H1 (cell line): ENCODE data around the gene EEF1AKMT3. TPM values are rescaled to one million over a fixed set of nuclear protein-coding genes. Genes with fewer than 3 reads are reported as not detected.
A peak's percentile ranks its signal among the peaks of the same experiment; 100 is the strongest.

ENCODE experiments used
- CTCF ChIA-PET: fragments of 300-600 bp; sonication (Branson Sonifier 250); formaldehyde crosslinking; loops from one replicate; lab custom pipeline; 2021; ENCODE audit not compliant: partially characterized antibody; lab: Charles Lee
- POLR2A ChIA-PET: fragments of 300-600 bp; sonication (Branson Sonifier 250); formaldehyde crosslinking; loops from one replicate; lab custom pipeline; 2021; ENCODE audit warnings: inconsistent platforms; ENCODE audit not compliant: partially characterized antibody; lab: Charles Lee
- DNase-seq, 2 experiments: peaks; one replicate each; pipeline versions ENCODE4 v3.0.0 to v3.0.0-alpha.2; 2010 to 2022; ENCODE audit warnings: low spot score in 2 of 2, low read depth in 1 of 2, mixed read lengths in 1 of 2
- FAIRE-seq: peaks from 2 replicates; lab custom pipeline; 2011; peaks lifted over from hg19 to GRCh38; lab: Jason Lieb, UNC
- H2AFZ ChIP-seq: 2 replicates; pipeline ENCODE4 v1.8.1; 2012; ENCODE audit warnings: low read length, inconsistent platforms
- H2AK5ac ChIP-seq: 2 replicates; pipeline ENCODE4 v1.6.1; 2013; ENCODE audit warnings: low read depth, low read length
- H2BK120ac ChIP-seq: replicated peaks from 2 replicates; pipeline ENCODE3; 2013; ENCODE audit warnings: low read depth, low read length, inconsistent platforms
- H2BK12ac ChIP-seq: 2 replicates; pipeline ENCODE4 v1.6.1; 2013; ENCODE audit warnings: low read depth, low read length
- H2BK15ac ChIP-seq: 2 replicates; pipeline ENCODE4 v1.6.1; 2013; ENCODE audit warnings: low read length
- H2BK20ac ChIP-seq: 2 replicates; pipeline ENCODE4 v1.6.1; 2013; ENCODE audit warnings: low read length
- H2BK5ac ChIP-seq: 2 replicates; pipeline ENCODE4 v1.6.1; 2013; ENCODE audit warnings: low read depth, low read length
- H3K14ac ChIP-seq: 2 replicates; pipeline ENCODE4 v1.6.1; 2013; ENCODE audit warnings: inconsistent platforms; ENCODE audit not compliant: insufficient read length
- H3K18ac ChIP-seq: 2 replicates; pipeline ENCODE4 v1.6.1; 2013; ENCODE audit warnings: low read length; ENCODE audit errors: extremely low read depth
- H3K23ac ChIP-seq: 2 replicates; pipeline ENCODE4 v1.6.1; 2013; ENCODE audit warnings: inconsistent platforms; ENCODE audit not compliant: insufficient read length
- H3K23me2 ChIP-seq: 2 replicates; pipeline ENCODE4 v1.6.1; 2013; ENCODE audit warnings: low read depth, low read length
- H3K27ac ChIP-seq: 2 replicates; pipeline ENCODE4 v1.6.1; 2011; ENCODE audit warnings: low read depth, low read length, inconsistent platforms
- H3K27me3 ChIP-seq, 4 experiments: replicated peaks in 1 of 4; 1 replicate in 1 of 4; 2 replicates in 3 of 4; pipeline versions ENCODE4 v1.6.1 to v1.8.1; 2011 to 2013; ENCODE audit warnings: low read length in 3 of 4, mild to moderate bottlenecking in 3 of 4, inconsistent platforms in 2 of 4, mixed read lengths in 2 of 4, moderate library complexity in 1 of 4; ENCODE audit not compliant: control insufficient read depth in 3 of 4, insufficient read depth in 3 of 4; ENCODE audit errors: extremely low read depth in 1 of 4
- H3K36me3 ChIP-seq, 4 experiments: 2 replicates each; pipeline versions ENCODE4 v1.6.1 to v1.8.1; 2011 to 2013; ENCODE audit warnings: mild to moderate bottlenecking in 4 of 4, low read length in 3 of 4, moderate library complexity in 2 of 4, control low read depth in 1 of 4, inconsistent platforms in 1 of 4; ENCODE audit not compliant: insufficient read depth in 4 of 4, control insufficient read depth in 2 of 4
- H3K4ac ChIP-seq: replicated peaks from 2 replicates; pipeline ENCODE3; 2013; ENCODE audit warnings: low read length, low read depth, mixed read lengths, inconsistent platforms; ENCODE audit not compliant: insufficient read length
- H3K4me1 ChIP-seq, 4 experiments: replicated peaks in 1 of 4; 1 replicate in 1 of 4; 2 replicates in 3 of 4; pipeline versions ENCODE4 v1.6.1 to v1.8.1; 2011 to 2013; ENCODE audit warnings: low read length in 3 of 4, inconsistent platforms in 2 of 4, mixed read lengths in 1 of 4; ENCODE audit not compliant: insufficient read depth in 4 of 4, control insufficient read depth in 3 of 4
- H3K4me2 ChIP-seq, 2 experiments: 2 replicates each; pipeline versions ENCODE4 v1.6.1 to v1.8.1; 2011 to 2013; ENCODE audit warnings: low read depth in 2 of 2, low read length in 2 of 2, control low read depth in 1 of 2, inconsistent platforms in 1 of 2, mild to moderate bottlenecking in 1 of 2; ENCODE audit not compliant: insufficient read depth in 1 of 2
- H3K4me3 ChIP-seq, 4 experiments: fragments of 200-600, 300-600 bp in 1 of 4; sonication (generic), shearing (Covaris generic), sonication (Bioruptor Twin) in 1 of 4; 2 replicates each; pipeline versions ENCODE4 v1.5.1 to v1.8.1; 2011 to 2016; ENCODE audit warnings: low read length in 4 of 4, low read depth in 3 of 4, control low read depth in 2 of 4, inconsistent platforms in 2 of 4, mild to moderate bottlenecking in 2 of 4, mixed read lengths in 1 of 4, moderate library complexity in 1 of 4; ENCODE audit not compliant: insufficient read depth in 2 of 4; ENCODE audit errors: extremely low read depth in 1 of 4
- H3K56ac ChIP-seq: replicated peaks from 2 replicates; pipeline ENCODE3; 2013; ENCODE audit warnings: low read depth, mild to moderate bottlenecking, mixed read lengths, low read length, inconsistent platforms; ENCODE audit not compliant: insufficient read length
- H3K79me1 ChIP-seq: 2 replicates; pipeline ENCODE4 v1.6.1; 2013; ENCODE audit warnings: low read depth, low read length, control low read depth
- H3K79me2 ChIP-seq, 2 experiments: 2 replicates each; pipeline versions ENCODE4 v1.6.1 to v1.8.1; 2012 to 2013; ENCODE audit warnings: low read length in 2 of 2, mild to moderate bottlenecking in 2 of 2, inconsistent platforms in 1 of 2; ENCODE audit not compliant: insufficient read depth in 2 of 2, control insufficient read depth in 1 of 2
- H3K9ac ChIP-seq, 4 experiments: replicated peaks in 1 of 4; 1 replicate in 1 of 4; 2 replicates in 3 of 4; pipeline versions ENCODE4 v1.6.1 to v1.8.1; 2011 to 2013; ENCODE audit warnings: low read depth in 3 of 4, low read length in 3 of 4, control low read depth in 2 of 4, mild to moderate bottlenecking in 2 of 4, moderate library complexity in 2 of 4, inconsistent platforms in 1 of 4; ENCODE audit errors: extremely low read depth in 1 of 4
- H3K9me3 ChIP-seq, 2 experiments: 2 replicates each; pipeline versions ENCODE4 v1.6.1 to v1.8.1; 2012 to 2013; ENCODE audit warnings: mild to moderate bottlenecking in 2 of 2, moderate library complexity in 2 of 2, control low read depth in 1 of 2, inconsistent platforms in 1 of 2, low read depth in 1 of 2, low read length in 1 of 2, mixed read lengths in 1 of 2; ENCODE audit not compliant: insufficient read depth in 2 of 2
- H4K20me1 ChIP-seq, 2 experiments: replicated peaks in 1 of 2; 2 replicates each; pipeline versions ENCODE3 to v1.8.1; 2011 to 2013; ENCODE audit warnings: inconsistent platforms in 2 of 2, low read length in 2 of 2, mild to moderate bottlenecking in 1 of 2; ENCODE audit not compliant: insufficient read depth in 2 of 2, control insufficient read depth in 1 of 2
- H4K5ac ChIP-seq: 2 replicates; pipeline ENCODE4 v1.6.1; 2013; ENCODE audit warnings: low read length, low read depth, mixed read lengths, inconsistent platforms; ENCODE audit not compliant: insufficient read length
- H4K8ac ChIP-seq: 2 replicates; pipeline ENCODE4 v1.8.0; 2013; ENCODE audit warnings: mild to moderate bottlenecking, moderate library complexity, low read length, inconsistent platforms; ENCODE audit not compliant: insufficient read depth; ENCODE audit errors: extremely low read depth
- H4K91ac ChIP-seq: replicated peaks from 2 replicates; pipeline ENCODE3; 2013; ENCODE audit warnings: low read length, mixed read lengths, inconsistent platforms; ENCODE audit not compliant: insufficient read length
- ASH2L ChIP-seq: fragments of 200-600, 300-600 bp; sonication (generic); IDR thresholded peaks from one replicate; pipeline ENCODE4 v1.7.1; 2017; ENCODE audit warnings: low read length
- CBX5 ChIP-seq: fragments of 300-800, 300-1000 bp; sonication (generic); IDR thresholded peaks from 2 replicates; pipeline ENCODE4 v1.7.1; 2016; ENCODE audit warnings: antibody characterized with exemption, low read length, low read depth
- CBX8 ChIP-seq: fragments of 300-800, 300-1000 bp; sonication (generic); IDR thresholded peaks from 2 replicates; pipeline ENCODE4 v1.7.1; 2016; ENCODE audit warnings: low read depth, low read length, borderline replicate concordance
- CEBPB ChIP-seq: IDR thresholded peaks from 2 replicates; pipeline ENCODE4 v1.6.1; 2012; ENCODE audit warnings: low read depth, low read length
- KDM1A ChIP-seq: fragments of 200-600, 300-600 bp; sonication (generic); IDR thresholded peaks from 2 replicates; pipeline ENCODE4 v1.7.1; 2016; ENCODE audit warnings: mild to moderate bottlenecking, low read length, borderline replicate concordance
- KDM5A ChIP-seq: fragments of 200-600 bp; IDR thresholded peaks from 2 replicates; pipeline ENCODE4 v1.7.1; 2012; ENCODE audit warnings: mild to moderate bottlenecking, low read length, inconsistent platforms, mixed read lengths
- MAFK ChIP-seq: IDR thresholded peaks from 2 replicates; pipeline ENCODE4 v1.6.1; 2012; ENCODE audit warnings: low read depth, mild to moderate bottlenecking, improper control_type of control experiment, low read length
- POLR2A ChIP-seq, 2 experiments: IDR thresholded peaks; 1 replicate in 1 of 2; 2 replicates in 1 of 2; pipeline ENCODE4 v1.6.1; 2011; ENCODE audit warnings: low read depth in 2 of 2, low read length in 2 of 2, mild to moderate bottlenecking in 2 of 2; ENCODE audit errors: control extremely low read depth in 1 of 2
- SIN3A ChIP-seq, 2 experiments: IDR thresholded peaks in 1 of 2; conservative IDR thresholded peaks in 1 of 2; 2 replicates each; pipeline ENCODE4 v1.6.1; 2011 to 2012; ENCODE audit warnings: low read length in 2 of 2, improper control_type of control experiment in 1 of 2, low read depth in 1 of 2, mild to moderate bottlenecking in 1 of 2
- SIX5 ChIP-seq: IDR thresholded peaks from 2 replicates; pipeline ENCODE4 v1.6.1; 2011; ENCODE audit warnings: mild to moderate bottlenecking, low read depth, low read length
- SP4 ChIP-seq: IDR thresholded peaks from 2 replicates; pipeline ENCODE4 v1.6.1; 2012; ENCODE audit warnings: low read length, inconsistent platforms
- SRF ChIP-seq: IDR thresholded peaks from 2 replicates; pipeline ENCODE4 v1.6.1; 2011; ENCODE audit warnings: mild to moderate bottlenecking, low read depth, low read length, moderate library complexity
- TAF1 ChIP-seq: IDR thresholded peaks from 2 replicates; pipeline ENCODE4 v1.6.1; 2011; ENCODE audit warnings: mild to moderate bottlenecking, low read depth, low read length
- YY1 ChIP-seq: IDR thresholded peaks from 2 replicates; pipeline ENCODE4 v1.6.1; 2011; ENCODE audit warnings: low read depth, mild to moderate bottlenecking, low read length
- WGBS, 2 experiments: shearing (Covaris generic) in 1 of 2; methylation state at CpG; one replicate each; pipeline versions ENCODE4 v1.1.6 to v1.1.7; 2013 to 2015; ENCODE audit warnings: low lambda C conversion rate in 2 of 2, mixed read lengths in 2 of 2, inconsistent platforms in 1 of 2, low coverage in 1 of 2, missing lambda C conversion rate in 1 of 2; ENCODE audit not compliant: insufficient replicate concordance in 2 of 2, insufficient coverage in 1 of 2, insufficient read length in 1 of 2; ENCODE audit errors: extremely low coverage in 1 of 2, missing lambda C conversion rate in 1 of 2; 5-methylcytosine and 5-hydroxymethylcytosine counted together
- polyA plus RNA-seq, 7 experiments: library from polyadenylated mRNA; depleted of rRNA in 3 of 7; stranded (reverse) in 5 of 7; unstranded in 2 of 7; fragments of >200 nt in 5 of 7; fragments of 200-250 nt in 2 of 7; gene quantifications; 1 replicate in 5 of 7; 2 replicates in 1 of 7; 4 replicates in 1 of 7; pipeline versions ENCODE4 v1.2.1 to v1.2.3, GENCODE V29; 2011 to 2013; ENCODE audit warnings: missing spikeins in 2 of 7, mixed read lengths in 2 of 7
- total RNA-seq: library from RNA; stranded (reverse); fragmentation: NEBNext Ultra II Directional; extraction: Animal tissue kit (Norgen Biotek cat#: 25700); gene quantifications from 2 replicates; pipeline ENCODE4 v1.2.1, GENCODE V29; 2021

Gene EEF1AKMT3
- total and polyA plus RNA-seq, 2 of the 8 experiments (the other 6 are each of a cell fraction or from before 2014, with no cell fraction given): 3.1 to 4.4 TPM

DNA sequence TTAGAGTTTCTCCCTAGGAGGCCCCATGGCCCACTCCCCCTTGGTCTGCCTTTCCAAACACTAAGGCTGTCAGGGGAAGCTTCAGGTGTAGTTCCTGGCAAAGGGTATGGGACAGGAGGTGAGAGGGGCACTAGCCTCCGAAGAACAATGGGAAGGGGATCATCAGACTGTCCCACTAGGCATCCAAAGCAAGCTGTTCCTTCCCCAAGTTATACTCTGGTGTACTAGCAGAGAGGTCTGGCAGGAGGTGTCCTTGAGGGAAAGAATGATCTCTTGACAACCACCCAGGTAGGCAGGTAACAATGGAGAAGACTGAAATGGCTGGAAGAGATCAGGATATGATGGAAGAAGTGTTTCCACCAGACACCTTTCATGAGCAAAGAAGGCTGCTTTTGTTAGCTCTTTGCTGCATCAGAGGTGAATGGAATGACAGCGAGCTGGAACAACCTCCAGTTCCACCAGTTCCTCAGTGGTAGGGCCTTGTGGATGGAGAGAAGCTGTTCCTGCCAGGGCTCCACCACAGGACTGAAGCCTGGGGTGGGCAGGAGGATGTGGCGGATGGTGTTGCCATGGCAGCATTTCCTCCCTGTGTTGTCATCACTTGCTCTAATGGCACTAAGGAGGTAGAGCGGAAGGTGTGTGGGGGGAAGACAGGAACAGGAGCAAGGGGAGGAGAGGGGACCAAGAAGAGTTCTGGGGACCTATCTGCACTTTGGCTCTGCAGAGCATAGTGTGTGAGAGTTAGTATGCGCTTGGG is 31.6 kb upstream of the EEF1AKMT3 start:
- Histone ChIP-seq H3K36me3 (peaks cover 0 to 6% (median under 1%) of the 10 kb centered on the region in 4 experiments; a peak in 2 of 8 replicates), H4K8ac (no peak overlapping the region), H3K4me3 (no peak overlapping the region), H3K4me1 (peaks cover 0 to 28% (median 13%) of the 10 kb centered on the region in 4 experiments; a peak in 6 of 7 replicates), H4K91ac (no peak overlapping the region), H3K4me2 (no peak overlapping the region; a peak in 1 of 4 replicates), H3K27ac (no peak overlapping the region), H4K5ac (no peak overlapping the region), H3K56ac (no peak overlapping the region), H2BK20ac (no peak overlapping the region), H3K23ac (no peak overlapping the region), H3K9me3 (no peaks in the 10 kb centered on the region; a peak in 1 of 4 replicates), H3K23me2 (peaks cover 6% of the 10 kb centered on the region), H3K27me3 (peaks cover 36 to 60% (median 55%) of the 10 kb centered on the region in 4 experiments), H3K79me1 (peaks cover 5% of the 10 kb centered on the region), H3K4ac (no peak overlapping the region), H3K14ac (no peak overlapping the region), H4K20me1 (peaks cover 0 to 7% of the 10 kb centered on the region in 2 experiments), H2AFZ (no peak overlapping the region), H2BK120ac (no peak overlapping the region), H3K9ac (no peak overlapping the region), H2BK5ac (no peak overlapping the region), H2BK15ac (peak overlapping the region; percentile 62; the same call in 1 of the 2 replicates), H3K79me2 (no peaks in the 10 kb centered on the region), H2AK5ac (no peak overlapping the region), H2BK12ac (no peak overlapping the region; the same call in 1 of the 2 replicates), H3K18ac (no peak overlapping the region)
- 85% methylated on average over 5 of the region's 5 CpGs; no CpG with 5 or more reads in 1 of the 2 experiments for whole genome bisulfite sequencing, 2 experiments
- no peak for DNase-seq
- ChIA-PET POLR2A (interaction anchor here (0.9 to 3.9 kb wide), 7 partner anchors 8 to 121 kb away, joined by 3 to 25 read pairs (median 4); partner anchors contain the start of genes CDK4, EEF1AKMT3 and METTL1), CTCF (interaction anchor here (1.0 to 11.2 kb wide), 10 partner anchors 8 to 149 kb away, joined by 3 to 149 read pairs (median 6); partner anchors contain the start of gene B4GALNT1)
- FAIRE-seq: no peak
- no peak for TF ChIP-seq MAFK
- TF ChIP-seq KDM5A: no peak
- no peak for TF ChIP-seq SIN3A (conservative IDR thresholded peaks at IDR 0.05 in 1 of 2, IDR thresholded peaks at IDR 0.05 in 1 of 2; ENCODE audit: low read depth in 1 of 2, low read length in 2 of 2)
- TF ChIP-seq CBX8: no peak
- no peak for TF ChIP-seq SIX5
- no peak for TF ChIP-seq POLR2A (IDR thresholded peaks at IDR 0.05; ENCODE audit: control extremely low read depth in 1 of 2, low read depth in 2 of 2, low read length in 2 of 2)
- no peak for TF ChIP-seq ASH2L
- TF ChIP-seq CBX5: no peak
- TF ChIP-seq SP4: no peak
- no peak for TF ChIP-seq YY1
- no peak for TF ChIP-seq TAF1
- no peak for TF ChIP-seq KDM1A
- no peak for TF ChIP-seq SRF
- no peak for TF ChIP-seq CEBPB
